Stimulated activated CD4-positive, alpha-beta T cell treated with anti-CD3 and anti-CD28 coated beads, Interleukin-1b, Interleukin-23, amount 100 ng/mL, for 24 hours (primary cell): ENCODE results near the gene NUBPL.
"Not testable (repeated sequence)": the region's sequence is repeated elsewhere in the genome, so short reads cannot be mapped to it uniquely, and the experiment has no call there.

ENCODE experiments used
- DNase-seq, 4 experiments: peaks; one replicate each; pipeline ENCODE4 v3.0.0-alpha.2; 2020; ENCODE audit warnings: low read depth in 4 of 4, low spot score in 1 of 4

NUBPL gene

DNA sequence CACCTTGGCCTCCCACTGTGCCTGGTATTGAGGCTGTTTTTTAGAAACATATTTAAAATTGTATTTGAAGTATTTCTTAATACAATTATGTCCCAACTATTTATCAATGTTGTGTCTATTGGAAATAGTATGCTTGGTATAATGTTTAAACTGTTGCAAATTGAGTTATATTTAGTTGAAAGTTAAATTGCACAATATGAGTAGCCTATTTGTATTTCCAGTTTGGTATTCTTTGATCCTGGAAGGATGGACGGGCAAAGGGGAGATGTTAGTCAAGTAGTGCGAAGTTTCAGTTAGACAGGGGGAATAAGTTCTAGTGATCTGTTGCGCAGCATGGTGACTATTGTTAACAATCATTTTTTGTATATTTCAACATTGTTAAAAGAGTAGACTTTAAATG is 111.5 kb downstream of the NUBPL start:
- DNase-seq, result no peak

DNA sequence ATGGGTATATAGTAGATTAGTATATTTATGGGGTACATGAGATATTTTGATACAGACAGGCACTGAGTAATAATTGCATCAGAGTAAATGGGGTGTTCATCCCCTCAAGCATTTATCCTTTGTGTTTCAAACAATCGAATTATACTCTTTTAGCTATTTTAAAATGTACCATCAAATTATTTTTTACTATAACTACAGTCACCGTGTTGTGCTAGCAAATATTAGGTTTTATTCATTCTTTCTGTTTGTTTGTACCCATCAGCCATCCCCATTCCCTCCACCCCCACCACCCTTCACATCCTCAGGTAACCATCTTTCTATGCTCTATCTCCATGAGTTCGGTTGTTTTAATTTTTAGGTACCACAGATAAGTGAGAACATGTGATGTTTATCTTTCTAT is 115.8 kb downstream of the NUBPL start:
- no peak for DNase-seq

DNA sequence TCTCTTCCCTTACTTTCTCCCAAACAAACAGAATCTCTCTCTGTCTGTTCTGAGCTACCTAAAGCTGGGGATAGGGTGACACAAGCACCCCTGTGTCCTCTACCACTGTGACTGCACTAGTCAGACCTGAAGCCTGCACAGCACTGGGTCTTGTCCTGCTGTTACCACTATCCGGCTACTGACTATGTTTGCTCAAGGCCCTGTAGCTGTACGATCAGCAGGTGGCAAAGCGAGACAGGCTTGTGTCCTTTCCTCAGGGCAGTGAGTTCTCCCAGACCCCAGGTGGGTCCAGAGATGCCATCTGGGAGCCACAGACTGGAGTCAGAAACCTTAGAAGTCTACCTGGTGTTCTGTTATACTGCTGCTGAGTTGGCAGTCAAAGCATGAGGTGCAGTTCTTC is 116.4 kb downstream of the NUBPL start:
- no peak for DNase-seq

DNA sequence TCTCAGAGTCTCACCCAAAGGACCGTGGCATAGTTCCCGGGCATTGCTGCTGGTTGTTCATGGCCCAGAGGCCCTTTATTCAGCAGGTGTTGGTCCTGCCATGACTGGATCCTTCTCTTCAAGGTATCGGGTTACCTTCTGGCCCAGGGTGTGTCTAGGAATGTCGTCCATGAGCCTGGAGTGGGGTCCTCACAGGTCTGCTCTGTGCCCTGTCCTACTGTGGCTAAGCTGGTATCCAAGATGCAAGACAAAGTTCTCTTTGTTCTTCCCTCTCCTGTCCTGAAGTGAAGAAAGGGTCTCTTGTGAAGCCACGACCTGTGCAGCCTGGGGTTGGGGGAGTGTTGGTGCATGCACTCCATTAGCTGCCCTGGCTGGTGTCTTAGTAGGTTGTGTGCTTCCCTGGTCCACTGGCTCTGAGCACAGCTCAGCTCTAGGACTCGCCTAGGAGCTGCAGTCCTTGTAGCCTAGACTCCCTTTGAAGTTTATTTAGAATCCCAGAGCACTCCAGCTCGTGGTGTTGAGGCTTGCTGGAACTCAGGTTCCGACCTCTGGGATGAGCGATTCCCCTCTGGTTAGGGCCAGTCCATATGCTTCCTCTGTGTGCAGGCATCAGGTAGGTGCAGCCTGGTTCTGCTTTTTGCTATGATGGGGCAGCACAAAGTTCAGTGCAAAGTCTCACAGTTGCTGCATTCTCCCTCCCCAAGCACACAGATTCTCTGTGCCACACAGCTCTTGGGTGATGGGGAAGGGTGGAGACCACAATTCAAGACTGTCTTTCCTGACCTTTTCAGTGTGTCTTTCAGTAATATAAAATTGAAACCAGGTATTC is 117.4 kb downstream of the NUBPL start:
- DNase-seq, result no peak

DNA sequence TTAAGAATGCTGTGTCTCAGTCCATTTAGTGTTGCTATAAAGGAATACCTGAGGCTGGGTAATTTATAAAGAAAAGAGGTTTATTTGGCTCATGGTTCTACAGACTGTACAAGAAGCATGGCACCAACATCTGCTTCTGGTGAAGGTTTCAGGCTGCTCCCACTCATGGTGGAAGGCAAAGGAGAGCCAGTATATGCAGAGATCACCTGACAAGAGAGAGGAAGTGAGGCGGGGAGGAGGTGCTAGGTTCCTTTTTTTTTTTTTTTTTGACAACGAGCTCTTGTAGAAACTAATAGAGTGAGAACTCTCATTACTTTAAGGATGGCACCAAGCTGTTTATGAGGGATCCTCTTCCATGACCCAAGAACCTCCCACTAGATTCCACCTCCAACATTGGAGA is 121.6 kb downstream of the NUBPL start:
- no peak for DNase-seq

DNA sequence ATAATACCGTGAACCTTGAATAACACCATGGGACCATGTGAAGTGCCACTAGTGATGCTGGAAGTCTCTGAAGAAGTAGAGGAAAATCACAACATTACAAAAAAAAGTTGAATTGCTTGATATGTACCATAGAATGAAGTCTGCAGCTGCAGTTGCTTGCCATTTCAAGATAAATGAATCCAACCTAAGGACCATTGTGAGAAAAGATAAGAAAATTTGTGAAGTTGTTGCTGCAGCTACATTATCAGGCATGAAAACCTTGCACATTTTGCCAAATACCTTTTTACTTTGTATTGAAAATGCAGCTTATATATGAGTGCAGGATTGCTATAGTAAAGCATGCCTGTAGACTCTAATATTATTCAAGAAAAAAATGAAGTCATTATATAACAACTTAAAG is 126.5 kb downstream of the NUBPL start:
- no peak for DNase-seq

DNA sequence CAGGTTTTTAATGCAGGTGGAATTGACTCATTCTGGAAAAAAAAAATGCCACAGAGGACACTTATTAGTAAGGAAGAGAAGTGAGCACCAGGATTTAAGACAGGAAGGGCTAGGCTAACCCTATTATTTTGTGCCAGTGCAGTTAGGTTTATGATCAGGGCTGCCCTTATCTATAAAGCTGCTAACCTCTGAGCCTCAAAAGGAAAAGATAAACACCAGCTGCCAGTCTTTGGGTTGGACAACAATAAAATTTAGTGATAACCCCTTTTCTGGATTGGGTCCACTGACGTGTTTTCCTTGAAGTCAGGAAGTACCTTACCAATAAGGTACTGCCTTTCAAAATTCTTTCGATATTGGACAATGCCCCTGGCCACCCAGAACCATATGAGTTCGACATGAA is 128.9 kb downstream of the NUBPL start:
- no peak for DNase-seq

DNA sequence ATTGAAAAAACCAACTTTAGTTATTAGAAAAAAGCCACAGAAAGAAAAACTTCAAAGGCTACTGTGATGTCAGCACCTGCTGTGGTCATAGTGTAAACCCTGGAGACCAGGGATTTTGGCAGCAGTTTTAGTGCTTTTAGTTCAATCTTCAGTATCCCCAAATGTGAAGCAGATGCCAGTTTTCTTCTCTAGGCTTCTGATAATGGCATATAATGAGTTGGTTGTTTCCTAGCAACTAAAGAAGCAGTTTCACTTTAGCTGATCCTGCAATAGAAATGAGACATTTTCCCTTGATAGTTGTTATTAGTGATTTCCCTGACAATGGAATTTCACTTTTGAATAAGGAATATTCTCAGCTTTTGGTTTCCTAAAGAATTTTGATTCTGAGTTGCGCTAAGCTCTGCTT is 131.2 kb downstream of the NUBPL start:
- no peak for DNase-seq

DNA sequence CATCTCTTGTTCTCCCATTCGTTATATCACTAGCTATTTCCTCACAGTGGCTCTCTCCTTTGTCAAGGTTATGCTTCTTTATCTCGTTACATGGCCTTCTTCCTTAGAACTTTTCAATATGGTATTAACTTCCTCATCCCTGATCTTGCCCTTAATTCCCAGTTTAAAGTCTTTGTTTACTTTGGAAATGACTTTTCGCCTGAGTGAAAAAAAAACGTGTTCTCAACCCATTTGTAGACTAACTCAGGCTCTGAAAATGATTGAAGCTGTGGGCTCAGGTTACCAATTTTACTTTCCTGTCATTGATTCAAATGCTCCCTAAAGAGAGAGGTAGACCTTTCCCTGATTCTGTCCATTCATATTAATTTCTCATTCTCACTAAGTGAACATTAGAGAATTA is 135.2 kb downstream of the NUBPL start:
- DNase-seq, result no peak

DNA sequence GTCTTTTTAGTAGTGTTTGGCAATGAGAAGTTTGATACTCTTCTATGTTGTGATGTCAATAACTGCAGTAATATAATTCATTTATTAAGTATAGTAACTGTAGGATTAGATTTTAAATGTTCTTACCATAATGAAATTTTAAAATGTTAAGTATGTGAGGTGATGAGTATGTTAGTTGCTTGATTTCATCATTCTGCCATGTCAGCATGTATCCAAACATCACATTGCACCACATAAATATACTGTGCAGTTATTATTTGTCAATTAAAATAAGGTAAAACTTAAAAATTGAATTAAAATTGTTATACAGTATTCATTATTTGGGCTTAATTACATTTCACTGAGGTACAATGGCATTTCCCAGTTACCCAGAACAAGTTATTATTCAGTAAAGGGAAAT is 138.6 kb downstream of the NUBPL start:
- DNase-seq, result no peak

DNA sequence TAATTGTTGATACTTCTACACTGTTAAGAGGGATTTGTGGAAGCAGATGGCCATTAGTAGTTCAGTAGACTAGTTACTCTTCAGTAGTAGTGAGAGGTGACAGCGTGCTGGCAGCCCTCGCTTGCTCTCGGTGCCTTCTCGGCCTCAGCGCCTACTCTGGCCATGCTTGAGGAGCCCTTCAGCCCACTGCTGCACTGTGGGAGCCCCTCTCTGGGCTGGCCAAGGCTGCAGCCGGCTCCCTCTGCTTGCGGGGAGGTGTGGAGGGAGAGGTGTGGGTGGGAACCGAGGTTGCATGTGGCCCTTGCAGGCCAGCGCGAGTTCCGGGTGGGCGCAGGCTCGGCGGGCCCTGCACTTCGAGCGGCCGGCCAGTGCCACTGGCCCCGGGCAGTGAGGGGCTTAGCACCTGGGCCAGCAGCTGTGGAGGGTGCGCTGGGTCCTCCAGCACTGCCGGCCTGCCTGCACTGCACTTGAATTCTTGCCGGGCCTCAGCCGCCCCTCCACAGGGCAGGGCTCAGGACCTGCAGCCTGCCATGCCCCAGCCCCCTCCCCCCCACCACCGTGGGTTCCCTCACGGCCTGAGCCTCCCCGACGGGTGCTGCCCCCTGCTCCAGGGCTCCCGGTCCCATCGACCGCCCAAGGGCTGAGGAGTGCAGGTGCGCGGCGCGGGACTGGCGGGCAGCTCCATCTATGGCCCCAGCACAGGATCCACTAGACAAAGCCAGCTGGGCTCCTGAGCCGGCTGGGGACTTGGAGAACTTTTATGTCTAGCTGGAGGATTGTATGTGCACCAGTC is 139.3 kb downstream of the NUBPL start:
- no peak for DNase-seq

DNA sequence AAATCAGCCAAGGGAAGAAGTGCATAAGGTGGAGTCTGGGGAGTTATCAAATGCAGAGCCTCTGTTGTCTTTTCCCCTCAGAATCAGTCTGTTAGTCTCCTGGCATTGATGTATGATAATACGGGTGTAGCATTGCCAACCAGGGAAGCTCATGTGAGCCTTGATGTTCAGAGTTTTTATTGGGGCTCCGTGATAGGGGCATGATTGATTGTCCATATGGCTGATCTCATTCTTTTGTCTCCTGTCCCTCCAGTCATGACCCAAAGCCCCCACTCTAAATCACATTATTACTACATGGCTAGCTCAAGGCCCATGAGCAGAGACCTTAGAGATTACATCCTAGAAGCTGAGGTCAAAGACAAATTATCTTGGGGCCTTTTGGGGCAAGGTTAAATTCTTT is 140.9 kb downstream of the NUBPL start:
- DNase-seq, result no peak

DNA sequence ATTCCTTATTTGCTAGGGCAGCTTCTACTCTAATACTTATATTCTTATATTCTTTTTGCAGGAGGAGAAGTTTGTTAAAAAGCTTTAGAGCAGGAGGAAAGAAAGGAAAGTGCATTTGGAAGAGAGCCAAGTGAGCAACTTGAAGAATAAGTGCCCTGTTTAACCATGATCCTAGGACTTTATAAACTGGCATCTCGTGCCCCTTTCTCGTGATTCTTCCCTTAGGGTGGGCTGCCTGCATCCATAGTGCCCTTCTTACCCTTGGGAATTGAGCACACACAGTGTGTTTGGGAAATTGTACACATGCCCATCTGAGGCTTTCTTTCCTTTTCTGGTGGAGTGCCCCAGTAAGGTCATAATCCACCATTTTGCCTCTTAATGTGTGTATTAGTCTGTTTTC is 141.9 kb downstream of the NUBPL start:
- DNase-seq, result no peak

DNA sequence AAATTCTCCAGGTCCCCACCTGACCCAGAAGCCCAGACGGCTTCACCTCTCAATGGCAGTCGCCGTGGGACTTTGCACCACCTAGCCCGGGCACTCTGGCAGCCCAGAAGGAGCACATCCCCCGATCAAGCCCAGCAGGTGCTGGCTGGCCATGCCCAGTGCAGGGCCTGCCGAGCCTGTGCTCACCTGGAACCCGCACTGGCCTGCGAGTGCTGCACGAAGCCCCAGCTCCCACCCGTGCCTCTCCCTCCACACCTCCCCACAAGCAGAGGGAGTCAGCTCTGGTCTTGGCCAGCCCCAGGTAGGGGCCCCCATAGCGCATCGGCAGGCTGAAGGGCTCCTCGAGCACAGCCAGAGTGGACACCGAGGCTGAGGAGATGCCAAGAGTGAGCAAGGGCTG is 144.5 kb downstream of the NUBPL start:
- no peak for DNase-seq

DNA sequence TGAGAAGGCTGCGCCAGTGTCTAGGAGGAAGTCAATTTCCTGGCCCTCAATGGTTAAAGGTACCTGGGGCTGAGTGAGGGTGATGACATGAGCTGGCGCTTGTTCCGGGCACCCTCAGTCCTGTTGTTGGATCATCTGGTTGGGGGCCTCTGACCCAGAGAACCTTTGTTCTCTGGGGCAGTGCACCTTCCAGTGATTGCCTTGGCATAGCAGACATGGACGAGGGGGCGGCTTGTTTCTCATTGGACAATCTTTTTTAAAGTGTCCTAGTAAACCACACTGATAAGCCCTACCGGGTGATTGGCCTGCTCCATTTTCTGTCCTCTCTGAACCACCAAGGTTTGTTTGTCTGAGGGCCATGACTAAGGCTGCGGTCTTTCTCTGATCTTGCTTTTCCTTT is 147.5 kb downstream of the NUBPL start:
- not testable (repeated sequence) for DNase-seq

DNA sequence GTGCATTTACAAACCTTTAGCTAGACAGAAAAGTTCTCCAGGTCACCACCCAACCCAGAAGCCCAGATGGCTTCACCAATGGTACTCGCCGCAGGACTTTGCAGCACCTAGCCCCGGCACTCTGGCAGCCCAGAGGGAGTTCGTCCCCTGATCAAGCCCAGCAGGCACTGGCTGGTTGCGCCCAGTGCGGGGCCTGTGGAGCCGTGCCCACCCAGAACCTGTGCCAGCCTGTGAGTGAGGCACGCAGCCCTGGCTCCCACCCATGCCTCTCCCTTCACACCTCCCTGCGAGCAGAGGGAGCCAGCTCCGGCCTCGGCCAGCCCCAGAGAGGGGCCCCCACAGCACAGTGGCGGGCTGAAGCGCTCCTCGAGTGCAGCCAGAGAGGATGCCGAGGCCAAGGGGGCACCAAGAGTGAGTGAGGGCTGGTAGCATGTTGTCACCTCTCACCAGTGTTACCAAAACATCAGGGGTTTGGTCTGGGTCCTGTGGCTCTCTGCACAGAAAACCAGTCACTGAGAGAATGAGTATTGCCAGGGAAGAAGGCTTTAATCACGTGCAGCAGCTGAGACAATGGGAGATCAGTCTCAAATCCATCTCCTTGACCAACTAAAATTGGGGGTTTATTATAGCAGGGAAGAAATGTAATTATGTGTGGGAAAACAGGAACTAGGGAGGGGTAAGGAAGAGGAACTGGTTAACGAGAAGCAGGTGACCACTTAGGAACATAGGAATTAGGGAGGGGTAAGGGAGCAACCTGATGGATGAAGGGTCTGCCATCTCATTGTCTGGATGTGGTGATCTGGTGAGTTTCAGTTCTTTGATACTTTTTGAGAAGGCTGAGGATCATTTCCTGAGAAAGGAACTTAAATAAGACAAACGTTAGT is 151.3 kb downstream of the NUBPL start:
- DNase-seq, result no peak

DNA sequence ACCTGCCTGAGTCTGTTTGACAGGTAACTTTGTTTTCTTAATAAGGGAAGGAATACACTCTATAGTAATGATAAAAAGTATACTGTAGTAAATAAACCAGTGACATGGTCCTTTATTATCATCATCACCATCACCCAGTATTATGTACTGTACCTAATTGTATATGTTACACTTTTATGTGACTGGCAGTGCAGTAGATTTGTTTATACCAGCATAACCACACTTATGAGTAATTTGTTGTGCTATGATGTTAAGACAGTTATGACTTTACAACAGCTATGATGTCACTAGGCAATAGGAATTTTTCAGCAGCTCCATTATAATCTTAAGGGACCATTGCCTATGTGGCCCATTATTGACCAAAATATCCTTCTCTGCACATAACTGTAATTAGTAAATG is 155.0 kb downstream of the NUBPL start:
- no peak for DNase-seq

DNA sequence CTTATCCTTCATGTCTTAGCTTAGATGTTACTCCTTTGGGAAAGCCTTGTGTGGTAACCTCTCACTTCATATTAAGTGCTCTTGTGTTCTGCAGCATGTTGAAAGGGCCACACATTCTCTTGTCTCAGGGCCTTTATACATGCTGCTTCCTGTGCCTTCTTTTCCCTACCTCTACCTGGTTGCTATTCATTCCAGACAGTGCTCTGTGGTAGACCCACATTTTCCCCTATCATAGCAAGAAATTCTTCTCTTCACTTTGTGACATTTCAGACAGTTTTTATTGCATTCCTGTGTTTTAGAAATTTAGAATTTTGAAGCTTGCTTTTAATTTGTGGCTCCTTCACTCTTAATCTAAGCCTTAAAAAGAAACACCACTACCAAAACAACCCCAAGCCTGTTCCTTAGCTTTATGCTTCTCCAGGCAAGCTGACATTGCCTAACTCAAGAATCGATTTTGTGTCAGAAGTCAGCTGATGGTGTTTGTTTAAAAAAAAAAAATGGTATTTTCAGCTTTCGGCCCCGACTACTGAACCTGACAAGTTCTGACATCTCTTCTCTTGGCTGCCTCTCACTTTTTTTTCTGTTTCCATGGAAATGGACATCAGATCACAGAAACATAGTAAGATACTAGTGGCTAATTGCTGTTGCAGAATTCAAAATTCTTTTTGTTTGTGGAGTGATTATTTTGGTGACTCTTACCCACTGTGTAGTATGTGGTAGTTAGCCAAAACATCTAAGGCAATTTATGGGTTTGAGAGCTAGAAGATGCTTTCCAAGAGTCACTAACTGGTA is 156.3 kb downstream of the NUBPL start:
- no peak for DNase-seq

DNA sequence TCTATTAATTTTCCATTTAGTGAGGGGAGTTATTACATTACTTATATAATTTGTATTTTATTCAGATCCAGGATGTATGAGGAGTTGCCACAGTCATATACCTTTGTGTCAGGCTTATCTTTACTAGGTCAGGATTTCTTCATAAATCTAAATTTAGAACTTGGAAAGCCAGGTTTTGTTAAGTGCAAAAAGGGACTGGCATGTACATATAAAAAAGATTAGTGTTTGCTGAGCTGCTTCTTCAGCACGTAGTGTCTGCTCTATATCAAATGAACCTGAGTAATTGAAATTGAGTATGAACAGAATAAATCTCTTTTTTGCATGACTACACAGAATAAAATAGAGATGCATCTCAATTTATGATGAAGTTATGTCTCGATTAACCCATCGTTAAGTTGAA is 157.4 kb downstream of the NUBPL start:
- no peak for DNase-seq

DNA sequence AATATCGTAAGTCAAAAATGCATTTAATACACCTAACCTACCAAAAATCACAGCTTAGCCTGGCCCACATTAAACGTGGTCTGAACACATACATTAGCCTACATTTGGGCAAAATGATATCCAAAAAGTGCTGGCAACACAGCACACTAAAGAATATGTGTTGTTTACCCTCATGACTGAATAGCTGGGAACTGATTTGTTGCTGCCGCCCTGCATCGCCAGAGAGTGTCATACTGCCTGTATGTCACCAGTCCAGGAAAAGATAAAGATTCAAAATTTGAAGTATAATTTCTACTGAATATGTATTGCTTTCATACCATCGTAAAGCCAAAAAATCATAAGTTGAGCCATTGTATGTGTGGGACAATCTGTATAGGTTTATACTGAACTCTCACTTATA is 157.8 kb downstream of the NUBPL start:
- no peak for DNase-seq

DNA sequence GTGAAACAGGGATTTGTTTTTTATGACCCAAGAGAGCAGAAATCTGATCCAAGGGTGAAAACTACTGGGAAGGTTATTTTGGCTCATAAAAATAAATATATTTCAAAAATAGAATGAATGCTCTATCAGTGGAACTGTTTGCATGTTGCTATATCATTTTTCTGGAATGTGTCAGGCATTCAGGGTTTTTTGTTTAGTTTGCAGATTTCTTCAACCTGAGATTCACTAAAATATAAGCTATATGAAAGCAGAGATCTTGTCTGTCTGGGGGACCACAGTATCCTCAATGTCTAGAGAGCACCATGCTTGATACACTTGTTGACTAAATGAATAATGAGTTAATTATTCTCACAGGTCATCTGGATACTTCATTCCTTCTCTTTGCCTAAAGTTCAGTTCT is 165.1 kb downstream of the NUBPL start:
- DNase-seq, result no peak
